Mesendoderm (in vitro differentiated cells): Measurements from ENCODE around the gene RAD9B.
A peak's percentile ranks its signal among the peaks of the same experiment; 100 is the strongest.
"Not testable (repeated sequence)": the region's sequence is repeated elsewhere in the genome, so short reads cannot be mapped to it uniquely, and the experiment has no call there.

Experiments used
- DNase-seq: peaks from one replicate; pipeline ENCODE4 v3.0.0; 2013
- H2AK5ac ChIP-seq: 2 replicates; pipeline ENCODE4 v1.6.1; 2013; ENCODE audit warnings: low read length, inconsistent platforms
- H2BK120ac ChIP-seq: 2 replicates; pipeline ENCODE4 v1.6.1; 2013; ENCODE audit warnings: low read depth, mild to moderate bottlenecking, low read length, moderate library complexity, mixed read lengths
- H2BK15ac ChIP-seq: replicated peaks from 2 replicates; pipeline ENCODE4 v1.6.1; 2013; ENCODE audit warnings: low read depth, mild to moderate bottlenecking, moderate library complexity
- H2BK5ac ChIP-seq: 2 replicates; pipeline ENCODE4 v1.6.1; 2013; ENCODE audit warnings: low read length, inconsistent platforms
- H3K18ac ChIP-seq: 2 replicates; pipeline ENCODE4 v1.6.1; 2013; ENCODE audit warnings: mild to moderate bottlenecking, low read length, mixed read lengths
- H3K23ac ChIP-seq: one replicate; pipeline ENCODE4 v1.6.1; 2013; ENCODE audit warnings: low read length
- H3K27ac ChIP-seq: 2 replicates; pipeline ENCODE4 v1.5.1; 2013; ENCODE audit warnings: low read depth, mild to moderate bottlenecking, inconsistent platforms, low read length, moderate library complexity
- H3K27me3 ChIP-seq: 2 replicates; pipeline ENCODE4 v1.6.1; 2013; ENCODE audit warnings: low read length, control low read depth, mild to moderate bottlenecking, inconsistent platforms; ENCODE audit not compliant: insufficient read depth, poor library complexity
- H3K36me3 ChIP-seq: 2 replicates; pipeline ENCODE4 v1.6.1; 2013; ENCODE audit warnings: low read length, inconsistent platforms; ENCODE audit not compliant: control insufficient read depth, insufficient read depth
- H3K4ac ChIP-seq: one replicate; pipeline ENCODE4 v1.6.1; 2013; ENCODE audit warnings: low read depth, mild to moderate bottlenecking, low read length, moderate library complexity
- H3K4me1 ChIP-seq: 2 replicates; pipeline ENCODE4 v1.6.1; 2013; ENCODE audit warnings: low read depth, low read length, inconsistent platforms; ENCODE audit not compliant: control insufficient read depth
- H3K4me2 ChIP-seq: 2 replicates; pipeline ENCODE4 v1.6.1; 2013; ENCODE audit warnings: low read length
- H3K4me3 ChIP-seq: 2 replicates; pipeline ENCODE4 v1.5.1; 2013; ENCODE audit warnings: mild to moderate bottlenecking, low read length
- H3K56ac ChIP-seq: one replicate; pipeline ENCODE4 v1.6.1; 2013; ENCODE audit warnings: low read length
- H3K79me1 ChIP-seq: 2 replicates; pipeline ENCODE4 v1.6.1; 2013; ENCODE audit warnings: low read length, inconsistent platforms
- H3K79me2 ChIP-seq: 2 replicates; pipeline ENCODE4 v1.6.1; 2013; ENCODE audit warnings: mild to moderate bottlenecking, low read length; ENCODE audit not compliant: control insufficient read depth, insufficient read depth
- H3K9ac ChIP-seq: 2 replicates; pipeline ENCODE4 v1.6.1; 2013; ENCODE audit warnings: low read length, inconsistent platforms
- H4K5ac ChIP-seq: one replicate; pipeline ENCODE4 v1.6.1; 2013; ENCODE audit warnings: low read length
- H4K8ac ChIP-seq: one replicate; pipeline ENCODE4 v1.6.1; 2013; ENCODE audit warnings: low read depth, mild to moderate bottlenecking, control low read depth, low read length, moderate library complexity
- WGBS: extraction: QIAGEN DNeasy Blood & Tissue Kit; methylation state at CpG from one replicate; pipeline ENCODE4 v1.1.7; 2013; ENCODE audit warnings: low lambda C conversion rate, missing lambda C conversion rate; ENCODE audit not compliant: insufficient coverage; ENCODE audit errors: extremely low coverage; 5-methylcytosine and 5-hydroxymethylcytosine counted together

Gene RAD9B

GRCh38 chr12:110465765-110466164 is 36.4 kb upstream of the RAD9B start:
- not testable (repeated sequence) for H3K4me2 ChIP-seq, H4K5ac ChIP-seq, H2BK120ac ChIP-seq, H3K79me1 ChIP-seq, H3K27ac ChIP-seq, H2BK5ac ChIP-seq, H3K23ac ChIP-seq, H3K4ac ChIP-seq, H3K4me1 ChIP-seq, H3K27me3 ChIP-seq, H3K4me3 ChIP-seq, H4K8ac ChIP-seq, H3K18ac ChIP-seq, DNase-seq, H2AK5ac ChIP-seq, H3K9ac ChIP-seq, H2BK15ac ChIP-seq, H3K36me3 ChIP-seq, H3K56ac ChIP-seq
- H3K79me2 ChIP-seq, result peaks cover 15% of the 10 kb centered on the region
- WGBS, result no CpG with 5 or more reads among the region's 11 CpGs

GRCh38 chr12:110466791-110467190 is 35.3 kb upstream of the RAD9B start:
- Histone ChIP-seq H3K79me2 (peaks cover 15% of the 10 kb centered on the region), H3K18ac (no peak overlapping the region), H3K4me3 (no peak overlapping the region), H2AK5ac (no peak overlapping the region), H3K27me3 (no peaks in the 10 kb centered on the region), H3K56ac (no peak overlapping the region), H3K4me1 (no peaks in the 10 kb centered on the region), H2BK15ac (no peak overlapping the region), H3K4ac (no peak overlapping the region), H3K23ac (no peak overlapping the region), H2BK120ac (no peak overlapping the region), H3K27ac (no peak overlapping the region), H3K79me1 (peaks cover 7% of the 10 kb centered on the region), H4K8ac (no peak overlapping the region), H3K9ac (peak overlapping the region; percentile 20), H3K4me2 (no peak overlapping the region), H3K36me3 (peaks cover 4% of the 10 kb centered on the region), H2BK5ac (no peak overlapping the region), H4K5ac (no peak overlapping the region)
- WGBS, result no CpG with 5 or more reads among the region's 5 CpGs
- DNase-seq, result no peak

- H3K36me3 ChIP-seq, result peaks cover 4% of the 10 kb centered on the region
- H3K18ac ChIP-seq, result no peak overlapping the region
- H2BK15ac ChIP-seq, result no peak overlapping the region
- peak overlapping the region; percentile 88 for H3K56ac ChIP-seq
- H3K4me3 ChIP-seq, result peak overlapping the region; percentile 75
- peak overlapping the region; percentile 84 for H3K9ac ChIP-seq
- H2BK120ac ChIP-seq, result no peak overlapping the region
- H2BK5ac ChIP-seq, result no peak overlapping the region
- WGBS, result no CpG with 5 or more reads among the region's 15 CpGs
- no peak for DNase-seq
- H3K4me1 ChIP-seq, result no peaks in the 10 kb centered on the region
- H3K4ac ChIP-seq, result peak overlapping the region; percentile 36
- H4K5ac ChIP-seq, result no peak overlapping the region
- H3K79me2 ChIP-seq, result peaks cover 15% of the 10 kb centered on the region
- H3K27ac ChIP-seq, result peak overlapping the region; percentile 40
- H4K8ac ChIP-seq, result peak overlapping the region; percentile 87
- H3K27me3 ChIP-seq, result no peaks in the 10 kb centered on the region
- H2AK5ac ChIP-seq, result no peak overlapping the region
- H3K4me2 ChIP-seq, result peak overlapping the region; percentile 91
- H3K79me1 ChIP-seq, result peaks cover 5% of the 10 kb centered on the region
- H3K23ac ChIP-seq, result no peak overlapping the region
These were observed 34.3 kb upstream of the RAD9B start for GRCh38 chr12:110467847-110468213.

- Histone ChIP-seq H3K18ac (peak within 1 kb of the TSS; percentile 28), H3K79me2 (peaks cover 15% of the 10 kb centered on the region), H3K4me1 (no peaks in the 10 kb centered on the region), H3K27me3 (no peaks in the 10 kb centered on the region), H3K4me2 (peak within 1 kb of the TSS; percentile 92), H2BK15ac (no peak within 1 kb of the TSS), H3K4me3 (peak within 1 kb of the TSS; percentile 75), H2BK5ac (no peak within 1 kb of the TSS), H4K5ac (no peak within 1 kb of the TSS), H4K8ac (peak within 1 kb of the TSS; percentile 87), H3K4ac (peak within 1 kb of the TSS; percentile 36), H2BK120ac (no peak within 1 kb of the TSS), H3K79me1 (peaks cover 5% of the 10 kb centered on the region), H3K27ac (peak within 1 kb of the TSS; percentile 76), H3K56ac (peak within 1 kb of the TSS; percentile 96), H3K9ac (peak within 1 kb of the TSS; percentile 84), H3K23ac (peak within 1 kb of the TSS; percentile 66), H3K36me3 (peaks cover 4% of the 10 kb centered on the region), H2AK5ac (no peak within 1 kb of the TSS)
- no CpG with 5 or more reads among the region's 78 CpGs for WGBS
- peak; percentile 99 for DNase-seq
These were observed 33.7 kb upstream of the RAD9B start, which contains the start of the genes FAM216A and GPN3 for GRCh38 chr12:110468214-110469048. Gene FAM216A (plus strand): TSS chr12:110468845. CDS start chr12:110468876, 31 bp downstream. Gene GPN3 (minus strand): TSS chr12:110468257. CDS start chr12:110468203, 54 bp downstream.

- no peaks in the 10 kb centered on the region for H3K36me3 ChIP-seq
- WGBS, result no CpG with 5 or more reads among the region's 7 CpGs
- no peak overlapping the region for H3K23ac ChIP-seq
These were observed 26.7 kb upstream of the RAD9B start for GRCh38 chr12:110475426-110475825.

More at GRCh38 chr12:110475426-110475825, 26.7 kb upstream of the RAD9B start:
- H3K4me2 ChIP-seq, result no peak overlapping the region
- H3K4ac ChIP-seq, result no peak overlapping the region
- H4K5ac ChIP-seq, result no peak overlapping the region
- no peak overlapping the region for H3K9ac ChIP-seq
- H2BK5ac ChIP-seq, result no peak overlapping the region
- no peak overlapping the region for H2BK15ac ChIP-seq
- H3K27me3 ChIP-seq, result no peaks in the 10 kb centered on the region
- no peaks in the 10 kb centered on the region for H3K4me1 ChIP-seq
- no peak overlapping the region for H3K56ac ChIP-seq
- no peaks in the 10 kb centered on the region for H3K79me1 ChIP-seq
- H3K4me3 ChIP-seq, result no peak overlapping the region
- H3K27ac ChIP-seq, result no peak overlapping the region
- no peak overlapping the region for H2BK120ac ChIP-seq
- H3K18ac ChIP-seq, result no peak overlapping the region
- no peak overlapping the region for H2AK5ac ChIP-seq
- no peak overlapping the region for H4K8ac ChIP-seq
- no peak for DNase-seq
- H3K79me2 ChIP-seq, result no peaks in the 10 kb centered on the region
